H1 (cell line): ENCODE measurements around the gene RALY. TPM values are rescaled to one million over a fixed set of nuclear protein-coding genes. Genes with fewer than 3 reads are reported as not detected.

Experiments
- CTCF ChIA-PET: fragments of 300-600 bp; sonication (Branson Sonifier 250); formaldehyde crosslinking; loops from one replicate; lab custom pipeline; 2021; ENCODE audit not compliant: partially characterized antibody; lab: Charles Lee
- POLR2A ChIA-PET: fragments of 300-600 bp; sonication (Branson Sonifier 250); formaldehyde crosslinking; loops from one replicate; lab custom pipeline; 2021; ENCODE audit warnings: inconsistent platforms; ENCODE audit not compliant: partially characterized antibody; lab: Charles Lee
- DNase-seq, 2 experiments: peaks; one replicate each; pipeline versions ENCODE4 v3.0.0 to v3.0.0-alpha.2; 2010 to 2022; ENCODE audit warnings: low spot score in 2 of 2, low read depth in 1 of 2, mixed read lengths in 1 of 2
- FAIRE-seq: peaks from 2 replicates; lab custom pipeline; 2011; peaks lifted over from hg19 to GRCh38; lab: Jason Lieb, UNC
- H2AFZ ChIP-seq: 2 replicates; pipeline ENCODE4 v1.8.1; 2012; ENCODE audit warnings: low read length, inconsistent platforms
- H2AK5ac ChIP-seq: 2 replicates; pipeline ENCODE4 v1.6.1; 2013; ENCODE audit warnings: low read depth, low read length
- H2BK120ac ChIP-seq: replicated peaks from 2 replicates; pipeline ENCODE3; 2013; ENCODE audit warnings: low read depth, low read length, inconsistent platforms
- H2BK12ac ChIP-seq: 2 replicates; pipeline ENCODE4 v1.6.1; 2013; ENCODE audit warnings: low read depth, low read length
- H2BK15ac ChIP-seq: 2 replicates; pipeline ENCODE4 v1.6.1; 2013; ENCODE audit warnings: low read length
- H2BK20ac ChIP-seq: 2 replicates; pipeline ENCODE4 v1.6.1; 2013; ENCODE audit warnings: low read length
- H2BK5ac ChIP-seq: 2 replicates; pipeline ENCODE4 v1.6.1; 2013; ENCODE audit warnings: low read depth, low read length
- H3K14ac ChIP-seq: 2 replicates; pipeline ENCODE4 v1.6.1; 2013; ENCODE audit warnings: inconsistent platforms; ENCODE audit not compliant: insufficient read length
- H3K18ac ChIP-seq: 2 replicates; pipeline ENCODE4 v1.6.1; 2013; ENCODE audit warnings: low read length; ENCODE audit errors: extremely low read depth
- H3K23ac ChIP-seq: 2 replicates; pipeline ENCODE4 v1.6.1; 2013; ENCODE audit warnings: inconsistent platforms; ENCODE audit not compliant: insufficient read length
- H3K23me2 ChIP-seq: 2 replicates; pipeline ENCODE4 v1.6.1; 2013; ENCODE audit warnings: low read depth, low read length
- H3K27ac ChIP-seq: 2 replicates; pipeline ENCODE4 v1.6.1; 2011; ENCODE audit warnings: low read depth, low read length, inconsistent platforms
- H3K27me3 ChIP-seq, 4 experiments: replicated peaks in 1 of 4; 1 replicate in 1 of 4; 2 replicates in 3 of 4; pipeline versions ENCODE4 v1.6.1 to v1.8.1; 2011 to 2013; ENCODE audit warnings: low read length in 3 of 4, mild to moderate bottlenecking in 3 of 4, inconsistent platforms in 2 of 4, mixed read lengths in 2 of 4, moderate library complexity in 1 of 4; ENCODE audit not compliant: control insufficient read depth in 3 of 4, insufficient read depth in 3 of 4; ENCODE audit errors: extremely low read depth in 1 of 4
- H3K36me3 ChIP-seq, 4 experiments: 2 replicates each; pipeline versions ENCODE4 v1.6.1 to v1.8.1; 2011 to 2013; ENCODE audit warnings: mild to moderate bottlenecking in 4 of 4, low read length in 3 of 4, moderate library complexity in 2 of 4, control low read depth in 1 of 4, inconsistent platforms in 1 of 4; ENCODE audit not compliant: insufficient read depth in 4 of 4, control insufficient read depth in 2 of 4
- H3K4ac ChIP-seq: replicated peaks from 2 replicates; pipeline ENCODE3; 2013; ENCODE audit warnings: low read length, low read depth, mixed read lengths, inconsistent platforms; ENCODE audit not compliant: insufficient read length
- H3K4me1 ChIP-seq, 4 experiments: replicated peaks in 1 of 4; 1 replicate in 1 of 4; 2 replicates in 3 of 4; pipeline versions ENCODE4 v1.6.1 to v1.8.1; 2011 to 2013; ENCODE audit warnings: low read length in 3 of 4, inconsistent platforms in 2 of 4, mixed read lengths in 1 of 4; ENCODE audit not compliant: insufficient read depth in 4 of 4, control insufficient read depth in 3 of 4
- H3K4me2 ChIP-seq, 2 experiments: 2 replicates each; pipeline versions ENCODE4 v1.6.1 to v1.8.1; 2011 to 2013; ENCODE audit warnings: low read depth in 2 of 2, low read length in 2 of 2, control low read depth in 1 of 2, inconsistent platforms in 1 of 2, mild to moderate bottlenecking in 1 of 2; ENCODE audit not compliant: insufficient read depth in 1 of 2
- H3K4me3 ChIP-seq, 4 experiments: fragments of 200-600, 300-600 bp in 1 of 4; sonication (generic), shearing (Covaris generic), sonication (Bioruptor Twin) in 1 of 4; 2 replicates each; pipeline versions ENCODE4 v1.5.1 to v1.8.1; 2011 to 2016; ENCODE audit warnings: low read length in 4 of 4, low read depth in 3 of 4, control low read depth in 2 of 4, inconsistent platforms in 2 of 4, mild to moderate bottlenecking in 2 of 4, mixed read lengths in 1 of 4, moderate library complexity in 1 of 4; ENCODE audit not compliant: insufficient read depth in 2 of 4; ENCODE audit errors: extremely low read depth in 1 of 4
- H3K56ac ChIP-seq: replicated peaks from 2 replicates; pipeline ENCODE3; 2013; ENCODE audit warnings: low read depth, mild to moderate bottlenecking, mixed read lengths, low read length, inconsistent platforms; ENCODE audit not compliant: insufficient read length
- H3K79me1 ChIP-seq: 2 replicates; pipeline ENCODE4 v1.6.1; 2013; ENCODE audit warnings: low read depth, low read length, control low read depth
- H3K79me2 ChIP-seq, 2 experiments: 2 replicates each; pipeline versions ENCODE4 v1.6.1 to v1.8.1; 2012 to 2013; ENCODE audit warnings: low read length in 2 of 2, mild to moderate bottlenecking in 2 of 2, inconsistent platforms in 1 of 2; ENCODE audit not compliant: insufficient read depth in 2 of 2, control insufficient read depth in 1 of 2
- H3K9ac ChIP-seq, 4 experiments: replicated peaks in 1 of 4; 1 replicate in 1 of 4; 2 replicates in 3 of 4; pipeline versions ENCODE4 v1.6.1 to v1.8.1; 2011 to 2013; ENCODE audit warnings: low read depth in 3 of 4, low read length in 3 of 4, control low read depth in 2 of 4, mild to moderate bottlenecking in 2 of 4, moderate library complexity in 2 of 4, inconsistent platforms in 1 of 4; ENCODE audit errors: extremely low read depth in 1 of 4
- H3K9me3 ChIP-seq, 2 experiments: 2 replicates each; pipeline versions ENCODE4 v1.6.1 to v1.8.1; 2012 to 2013; ENCODE audit warnings: mild to moderate bottlenecking in 2 of 2, moderate library complexity in 2 of 2, control low read depth in 1 of 2, inconsistent platforms in 1 of 2, low read depth in 1 of 2, low read length in 1 of 2, mixed read lengths in 1 of 2; ENCODE audit not compliant: insufficient read depth in 2 of 2
- H4K20me1 ChIP-seq, 2 experiments: replicated peaks in 1 of 2; 2 replicates each; pipeline versions ENCODE3 to v1.8.1; 2011 to 2013; ENCODE audit warnings: inconsistent platforms in 2 of 2, low read length in 2 of 2, mild to moderate bottlenecking in 1 of 2; ENCODE audit not compliant: insufficient read depth in 2 of 2, control insufficient read depth in 1 of 2
- H4K5ac ChIP-seq: 2 replicates; pipeline ENCODE4 v1.6.1; 2013; ENCODE audit warnings: low read length, low read depth, mixed read lengths, inconsistent platforms; ENCODE audit not compliant: insufficient read length
- H4K8ac ChIP-seq: 2 replicates; pipeline ENCODE4 v1.8.0; 2013; ENCODE audit warnings: mild to moderate bottlenecking, moderate library complexity, low read length, inconsistent platforms; ENCODE audit not compliant: insufficient read depth; ENCODE audit errors: extremely low read depth
- H4K91ac ChIP-seq: replicated peaks from 2 replicates; pipeline ENCODE3; 2013; ENCODE audit warnings: low read length, mixed read lengths, inconsistent platforms; ENCODE audit not compliant: insufficient read length
- CTCF ChIP-seq, 3 experiments: IDR thresholded peaks; 1 replicate in 2 of 3; 2 replicates in 1 of 3; pipeline versions ENCODE4 v1.5.1 to v1.6.1; 2011; ENCODE audit warnings: low read length in 3 of 3, mild to moderate bottlenecking in 3 of 3, inconsistent platforms in 2 of 3, low read depth in 1 of 3, moderate library complexity in 1 of 3; ENCODE audit not compliant: insufficient read depth in 1 of 3; ENCODE audit errors: control extremely low read depth in 1 of 3
- EGR1 ChIP-seq: IDR thresholded peaks from 2 replicates; pipeline ENCODE4 v1.6.1; 2011; ENCODE audit warnings: low read depth, low read length, borderline replicate concordance
- FOSL1 ChIP-seq: IDR thresholded peaks from 2 replicates; pipeline ENCODE4 v1.6.1; 2011; ENCODE audit warnings: mild to moderate bottlenecking, low read depth, low read length, moderate library complexity; ENCODE audit not compliant: insufficient read depth
- MAFK ChIP-seq: IDR thresholded peaks from 2 replicates; pipeline ENCODE4 v1.6.1; 2012; ENCODE audit warnings: low read depth, mild to moderate bottlenecking, improper control_type of control experiment, low read length
- NRF1 ChIP-seq: IDR thresholded peaks from 2 replicates; pipeline ENCODE4 v1.6.1; 2011; ENCODE audit warnings: mild to moderate bottlenecking, low read depth, low read length, improper control_type of control experiment
- RXRA ChIP-seq: IDR thresholded peaks from 2 replicates; pipeline ENCODE4 v1.6.1; 2011; ENCODE audit warnings: low read depth, mild to moderate bottlenecking, low read length, moderate library complexity; ENCODE audit not compliant: insufficient read depth
- SIN3A ChIP-seq, 2 experiments: IDR thresholded peaks in 1 of 2; conservative IDR thresholded peaks in 1 of 2; 2 replicates each; pipeline ENCODE4 v1.6.1; 2011 to 2012; ENCODE audit warnings: low read length in 2 of 2, improper control_type of control experiment in 1 of 2, low read depth in 1 of 2, mild to moderate bottlenecking in 1 of 2
- SIX5 ChIP-seq: IDR thresholded peaks from 2 replicates; pipeline ENCODE4 v1.6.1; 2011; ENCODE audit warnings: mild to moderate bottlenecking, low read depth, low read length
- SP1 ChIP-seq: IDR thresholded peaks from 2 replicates; pipeline ENCODE4 v1.6.1; 2011; ENCODE audit warnings: low read depth, low read length
- WGBS, 2 experiments: shearing (Covaris generic) in 1 of 2; methylation state at CpG; one replicate each; pipeline versions ENCODE4 v1.1.6 to v1.1.7; 2013 to 2015; ENCODE audit warnings: low lambda C conversion rate in 2 of 2, mixed read lengths in 2 of 2, inconsistent platforms in 1 of 2, low coverage in 1 of 2, missing lambda C conversion rate in 1 of 2; ENCODE audit not compliant: insufficient replicate concordance in 2 of 2, insufficient coverage in 1 of 2, insufficient read length in 1 of 2; ENCODE audit errors: extremely low coverage in 1 of 2, missing lambda C conversion rate in 1 of 2; 5-methylcytosine and 5-hydroxymethylcytosine counted together
- polyA plus RNA-seq, 7 experiments: library from polyadenylated mRNA; depleted of rRNA in 3 of 7; stranded (reverse) in 5 of 7; unstranded in 2 of 7; fragments of >200 nt in 5 of 7; fragments of 200-250 nt in 2 of 7; gene quantifications; 1 replicate in 5 of 7; 2 replicates in 1 of 7; 4 replicates in 1 of 7; pipeline versions ENCODE4 v1.2.1 to v1.2.3, GENCODE V29; 2011 to 2013; ENCODE audit warnings: missing spikeins in 2 of 7, mixed read lengths in 2 of 7
- total RNA-seq: library from RNA; stranded (reverse); fragmentation: NEBNext Ultra II Directional; extraction: Animal tissue kit (Norgen Biotek cat#: 25700); gene quantifications from 2 replicates; pipeline ENCODE4 v1.2.1, GENCODE V29; 2021

Gene RALY
- total and polyA plus RNA-seq, 2 of the 8 experiments (the other 6 are each of a cell fraction or from before 2014, with no cell fraction given): 133 to 148 TPM

GRCh38 chr20:34083137-34083536 is 89.4 kb downstream of the RALY start:
- WGBS, 2 experiments: 77% methylated on average over 7 of the region's 7 CpGs; no CpG with 5 or more reads in 1 of the 2 experiments
- Histone ChIP-seq H3K4me1 (no peaks in the 10 kb centered on the region), H2AK5ac (no peak overlapping the region), H3K9me3 (no peaks in the 10 kb centered on the region), H4K91ac (no peak overlapping the region), H3K27ac (no peak overlapping the region), H3K27me3 (no peaks in the 10 kb centered on the region), H2AFZ (no peak overlapping the region), H3K23me2 (no peaks in the 10 kb centered on the region), H3K14ac (no peak overlapping the region), H2BK5ac (no peak overlapping the region), H4K8ac (no peak overlapping the region; the same call in 1 of the 2 replicates), H4K5ac (no peak overlapping the region), H3K79me2 (no peaks in the 10 kb centered on the region; a peak in 1 of 4 replicates), H2BK20ac (no peak overlapping the region), H4K20me1 (peaks cover 9 to 15% of the 10 kb centered on the region in 2 experiments), H3K56ac (no peak overlapping the region), H2BK120ac (no peak overlapping the region), H3K4me2 (no peak overlapping the region), H3K9ac (no peak overlapping the region), H3K4me3 (no peak overlapping the region), H3K79me1 (no peaks in the 10 kb centered on the region), H2BK15ac (no peak overlapping the region), H3K23ac (no peak overlapping the region), H3K4ac (no peak overlapping the region), H2BK12ac (no peak overlapping the region), H3K18ac (no peak overlapping the region), H3K36me3 (peaks cover 5 to 30% (median 9%) of the 10 kb centered on the region in 4 experiments; a peak in 6 of 8 replicates)
- CTCF ChIA-PET: interaction anchor here (0.7 to 3.3 kb wide), 11 partner anchors 14 to 168 kb away, joined by 3 to 21 read pairs (median 4); no protein-coding TSS in a partner anchor
- POLR2A ChIA-PET: interaction anchor here (1.0 to 3.5 kb wide), 7 partner anchors 10 to 29 kb away, joined by 3 to 24 read pairs (median 6); partner anchors contain the start of gene EIF2S2
- TF ChIP-seq FOSL1: no peak
- no peak for TF ChIP-seq SIX5
- no peak for TF ChIP-seq MAFK
- TF ChIP-seq SP1: no peak
- no peak for TF ChIP-seq SIN3A (conservative IDR thresholded peaks at IDR 0.05 in 1 of 2, IDR thresholded peaks at IDR 0.05 in 1 of 2; ENCODE audit: low read depth in 1 of 2, low read length in 2 of 2)
- no peak for TF ChIP-seq NRF1
- TF ChIP-seq CTCF (IDR thresholded peaks at IDR 0.05; ENCODE audit: control extremely low read depth in 1 of 3, insufficient read depth in 1 of 3, low read depth in 1 of 3, low read length in 3 of 3): no peak
- no peak for TF ChIP-seq EGR1
- no peak for TF ChIP-seq RXRA
- FAIRE-seq: no peak
- no peak for DNase-seq
